PFSK-1 (cell line): Measurements from ENCODE around the gene TSEN34.
A peak's percentile ranks its signal among the peaks of the same experiment; 100 is the strongest.

Experiments used
- FOXP2 ChIP-seq: optimal IDR thresholded peaks from 2 replicates; pipeline ENCODE3; 2011; ENCODE audit warnings: borderline replicate concordance, control low read depth, inconsistent platforms; ENCODE audit not compliant: insufficient read depth; ENCODE audit errors: extremely low read length, extremely low read depth
- POLR2AphosphoS5 ChIP-seq: IDR thresholded peaks from 2 replicates; pipeline ENCODE4 v1.6.1; 2012; ENCODE audit warnings: low read depth, mild to moderate bottlenecking, control low read depth, low read length, moderate library complexity
- SIN3A ChIP-seq: IDR thresholded peaks from 2 replicates; pipeline ENCODE4 v1.6.1; 2012; ENCODE audit warnings: mild to moderate bottlenecking, low read length, moderate library complexity, borderline replicate concordance; ENCODE audit not compliant: insufficient read depth
- TAF1 ChIP-seq: IDR thresholded peaks from 2 replicates; pipeline ENCODE4 v1.6.1; 2012; ENCODE audit warnings: low read length, control low read depth, borderline replicate concordance; ENCODE audit not compliant: insufficient read depth
- TF ChIP-seq, protein P1 (sequence below), 2 experiments: IDR thresholded peaks; 2 replicates each; pipeline versions ENCODE4 v1.6.1 to v1.8.0; 2011 to 2012; ENCODE audit warnings: low read depth in 2 of 2, low read length in 2 of 2, control low read depth in 1 of 2, inconsistent platforms in 1 of 2, mild to moderate bottlenecking in 1 of 2, moderate library complexity in 1 of 2; ENCODE audit not compliant: insufficient read depth in 1 of 2

DNA sequence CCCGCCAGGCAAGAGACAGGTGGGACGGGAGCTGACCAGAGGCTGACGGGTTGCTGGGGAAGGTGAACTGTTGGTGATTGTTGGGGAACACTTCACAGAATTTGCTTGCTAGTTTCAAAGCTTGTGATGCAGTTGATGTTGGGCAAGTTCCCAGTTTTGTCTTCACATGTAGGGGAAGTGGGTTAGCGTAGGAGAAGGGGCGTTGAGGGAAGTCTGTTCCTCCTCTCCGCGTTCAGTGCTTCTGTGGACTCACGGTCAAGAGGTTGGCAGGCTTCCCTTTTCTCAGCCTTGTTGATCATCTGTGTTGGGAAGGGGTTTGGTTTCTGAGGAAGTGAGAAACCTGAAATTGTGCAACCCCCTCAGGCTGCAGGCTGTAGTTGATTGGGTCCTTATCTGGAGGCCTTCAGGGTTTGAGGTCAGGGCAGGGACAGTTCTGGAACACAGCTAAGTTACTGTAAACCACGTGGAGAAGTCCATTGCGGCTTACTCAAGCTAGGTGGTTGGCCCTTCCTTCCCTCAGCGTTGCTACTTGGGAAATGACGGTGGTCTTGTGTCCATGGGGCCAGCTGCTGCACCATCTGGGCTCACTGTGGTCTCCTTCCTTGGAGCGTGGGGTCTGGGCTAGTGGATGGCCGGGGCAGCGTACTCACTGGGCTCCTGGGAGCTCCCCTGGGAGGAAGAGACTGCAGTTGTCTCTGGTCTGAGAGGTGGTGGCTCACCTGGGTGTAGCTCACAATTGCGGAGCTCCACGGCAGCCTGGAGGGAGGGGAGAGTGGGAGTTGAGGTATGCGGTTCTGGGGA is 17.1 kb downstream of the TSEN34 start:
- peak; percentile 48; the same call in 1 of the 2 replicates for TF ChIP-seq TAF1
- TF ChIP-seq POLR2AphosphoS5, result peak; percentile 59
- TF ChIP-seq SIN3A, result peak; percentile 79; the same call in 1 of the 2 replicates
- TF ChIP-seq, protein P1, sequence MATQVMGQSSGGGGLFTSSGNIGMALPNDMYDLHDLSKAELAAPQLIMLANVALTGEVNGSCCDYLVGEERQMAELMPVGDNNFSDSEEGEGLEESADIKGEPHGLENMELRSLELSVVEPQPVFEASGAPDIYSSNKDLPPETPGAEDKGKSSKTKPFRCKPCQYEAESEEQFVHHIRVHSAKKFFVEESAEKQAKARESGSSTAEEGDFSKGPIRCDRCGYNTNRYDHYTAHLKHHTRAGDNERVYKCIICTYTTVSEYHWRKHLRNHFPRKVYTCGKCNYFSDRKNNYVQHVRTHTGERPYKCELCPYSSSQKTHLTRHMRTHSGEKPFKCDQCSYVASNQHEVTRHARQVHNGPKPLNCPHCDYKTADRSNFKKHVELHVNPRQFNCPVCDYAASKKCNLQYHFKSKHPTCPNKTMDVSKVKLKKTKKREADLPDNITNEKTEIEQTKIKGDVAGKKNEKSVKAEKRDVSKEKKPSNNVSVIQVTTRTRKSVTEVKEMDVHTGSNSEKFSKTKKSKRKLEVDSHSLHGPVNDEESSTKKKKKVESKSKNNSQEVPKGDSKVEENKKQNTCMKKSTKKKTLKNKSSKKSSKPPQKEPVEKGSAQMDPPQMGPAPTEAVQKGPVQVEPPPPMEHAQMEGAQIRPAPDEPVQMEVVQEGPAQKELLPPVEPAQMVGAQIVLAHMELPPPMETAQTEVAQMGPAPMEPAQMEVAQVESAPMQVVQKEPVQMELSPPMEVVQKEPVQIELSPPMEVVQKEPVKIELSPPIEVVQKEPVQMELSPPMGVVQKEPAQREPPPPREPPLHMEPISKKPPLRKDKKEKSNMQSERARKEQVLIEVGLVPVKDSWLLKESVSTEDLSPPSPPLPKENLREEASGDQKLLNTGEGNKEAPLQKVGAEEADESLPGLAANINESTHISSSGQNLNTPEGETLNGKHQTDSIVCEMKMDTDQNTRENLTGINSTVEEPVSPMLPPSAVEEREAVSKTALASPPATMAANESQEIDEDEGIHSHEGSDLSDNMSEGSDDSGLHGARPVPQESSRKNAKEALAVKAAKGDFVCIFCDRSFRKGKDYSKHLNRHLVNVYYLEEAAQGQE (IDR thresholded peaks at IDR 0.05; ENCODE audit: insufficient read depth in 1 of 2, low read depth in 2 of 2, low read length in 2 of 2), result peak in 1 of 2 experiments; percentile 53; a peak in 1 of 4 replicates
- peak; percentile 11 for TF ChIP-seq FOXP2
